ENCODE measurements around the gene ACOX1.

Gene ACOX1

GRCh38 chr17:75978938-75979704, at the start of gene ACOX1, which contains the start of gene TEN1:
TSS of gene ACOX1 (minus strand) at chr17:75979166. CDS start at chr17:75979073, 93 bp downstream.
TSS of gene TEN1 (plus strand) at chr17:75979240. CDS start at chr17:75986193, 6,953 bp downstream.
- peak; percentile 88 for DNase-seq

GRCh38 chr17:76027159-76027839, 48.3 kb upstream of the ACOX1 start, which contains the start of gene EVPL:
TSS of gene EVPL (minus strand) at chr17:76027306. CDS start at chr17:76027198, 108 bp downstream.
- DNase-seq: peak; percentile 44

GRCh38 chr17:76026714-76027158, 47.8 kb upstream of the ACOX1 start:
- DNase-seq: no peak

GRCh38 chr17:76025294-76025693, 46.3 kb upstream of the ACOX1 start:
- no peak for DNase-seq

- DNase-seq: no peak
These were observed 45.4 kb upstream of the ACOX1 start for GRCh38 chr17:76024353-76024752.

- no peak for DNase-seq
These were observed 44.9 kb upstream of the ACOX1 start for GRCh38 chr17:76023900-76024237.

GRCh38 chr17:76022973-76023899, 44.3 kb upstream of the ACOX1 start:
- no peak for DNase-seq

GRCh38 chr17:76022285-76022684, 43.3 kb upstream of the ACOX1 start:
- no peak for DNase-seq

- DNase-seq: no peak
These were observed 41.0 kb upstream of the ACOX1 start for GRCh38 chr17:76019833-76020467.

GRCh38 chr17:76018801-76019200, 39.8 kb upstream of the ACOX1 start:
- DNase-seq: no peak

GRCh38 chr17:76018340-76018680, 39.3 kb upstream of the ACOX1 start:
- no peak for DNase-seq

- DNase-seq: no peak
These were observed 38.7 kb upstream of the ACOX1 start for GRCh38 chr17:76017481-76018339.

GRCh38 chr17:76014925-76015261, 35.9 kb upstream of the ACOX1 start:
- no peak for DNase-seq

GRCh38 chr17:76014100-76014924, 35.3 kb upstream of the ACOX1 start:
- peak; percentile 37 for DNase-seq

GRCh38 chr17:76013377-76013932, 34.5 kb upstream of the ACOX1 start:
- no peak for DNase-seq

- DNase-seq: no peak
These were observed 33.0 kb upstream of the ACOX1 start for GRCh38 chr17:76011951-76012350.

GRCh38 chr17:76009969-76010661, 31.1 kb upstream of the ACOX1 start:
- no peak for DNase-seq

GRCh38 chr17:76009447-76009846, 30.5 kb upstream of the ACOX1 start:
- no peak for DNase-seq

- DNase-seq: no peak
These were observed 29.9 kb upstream of the ACOX1 start for GRCh38 chr17:76008630-76009425.
